HCT116 (cell line): Measurements from ENCODE around the gene GPI.

ENCODE experiments used
- CEBPB ChIP-seq: IDR thresholded peaks from 2 replicates; pipeline ENCODE4 v1.6.1; 2012; ENCODE audit warnings: low read depth
- EGR1 ChIP-seq: IDR thresholded peaks from 2 replicates; pipeline ENCODE4 v1.6.1; 2012; ENCODE audit warnings: low read depth
- EZH2 ChIP-seq: fragments of 200-600 bp; sonication (generic); IDR thresholded peaks from 2 replicates; pipeline ENCODE4 v1.6.1; 2017; ENCODE audit warnings: antibody characterized with exemption, mixed run types
- POLR2A ChIP-seq: IDR thresholded peaks from 2 replicates; pipeline ENCODE4 v1.7.0; 2011; ENCODE audit warnings: borderline replicate concordance; ENCODE audit not compliant: insufficient read depth, insufficient read length; ENCODE audit errors: extremely low read depth
- POLR2AphosphoS5 ChIP-seq: IDR thresholded peaks from 2 replicates; pipeline ENCODE4 v1.6.1; 2011; ENCODE audit warnings: mild to moderate bottlenecking, low read depth, low read length, moderate library complexity
- SIN3A ChIP-seq: IDR thresholded peaks from 2 replicates; pipeline ENCODE4 v1.6.1; 2012; ENCODE audit warnings: low read depth
- SRF ChIP-seq: IDR thresholded peaks from 2 replicates; pipeline ENCODE4 v1.6.1; 2012; ENCODE audit warnings: low read depth
- YY1 ChIP-seq: IDR thresholded peaks from 2 replicates; pipeline ENCODE4 v1.6.1; 2011; ENCODE audit warnings: low read length, low read depth, moderate library complexity, mild to moderate bottlenecking; ENCODE audit not compliant: insufficient replicate concordance; ENCODE audit errors: extremely low read depth
- TF ChIP-seq, protein P1 (sequence below), 3 experiments: fragments of 200-600 bp in 1 of 3; sonication (generic) in 1 of 3; IDR thresholded peaks in 2 of 3; conservative IDR thresholded peaks in 1 of 3; 2 replicates each; pipeline ENCODE4 v1.5.1; 2012 to 2017; ENCODE audit warnings: low read depth in 2 of 3, low read length in 2 of 3, antibody characterized with exemption in 1 of 3, borderline replicate concordance in 1 of 3, control low read depth in 1 of 3, mild to moderate bottlenecking in 1 of 3, mixed read lengths in 1 of 3, mixed run types in 1 of 3, moderate library complexity in 1 of 3; ENCODE audit not compliant: insufficient read depth in 1 of 3

DNA sequence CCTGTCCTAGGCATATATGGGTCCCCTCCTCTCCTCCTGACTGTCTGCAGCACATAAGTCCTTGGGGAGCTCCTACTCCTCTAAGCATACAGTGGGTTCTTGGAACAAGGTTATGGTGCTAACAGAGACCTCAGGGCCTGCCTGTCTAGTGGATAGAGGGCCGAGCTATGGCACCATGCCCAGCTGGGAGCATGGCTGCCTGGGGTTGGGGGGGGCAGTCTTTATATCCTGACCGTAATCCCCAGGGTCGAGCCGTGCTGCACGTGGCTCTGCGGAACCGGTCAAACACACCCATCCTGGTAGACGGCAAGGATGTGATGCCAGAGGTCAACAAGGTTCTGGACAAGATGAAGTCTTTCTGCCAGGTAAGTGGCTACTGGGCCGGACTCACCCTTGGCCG is 3.3 kb downstream of the GPI start:
- TF ChIP-seq POLR2A (no peak), POLR2AphosphoS5 (no peak), EGR1 (no peak), EZH2 (no peak), YY1 (no peak), SIN3A (no peak), SRF (no peak), CEBPB (no peak)
- TF ChIP-seq, protein P1, sequence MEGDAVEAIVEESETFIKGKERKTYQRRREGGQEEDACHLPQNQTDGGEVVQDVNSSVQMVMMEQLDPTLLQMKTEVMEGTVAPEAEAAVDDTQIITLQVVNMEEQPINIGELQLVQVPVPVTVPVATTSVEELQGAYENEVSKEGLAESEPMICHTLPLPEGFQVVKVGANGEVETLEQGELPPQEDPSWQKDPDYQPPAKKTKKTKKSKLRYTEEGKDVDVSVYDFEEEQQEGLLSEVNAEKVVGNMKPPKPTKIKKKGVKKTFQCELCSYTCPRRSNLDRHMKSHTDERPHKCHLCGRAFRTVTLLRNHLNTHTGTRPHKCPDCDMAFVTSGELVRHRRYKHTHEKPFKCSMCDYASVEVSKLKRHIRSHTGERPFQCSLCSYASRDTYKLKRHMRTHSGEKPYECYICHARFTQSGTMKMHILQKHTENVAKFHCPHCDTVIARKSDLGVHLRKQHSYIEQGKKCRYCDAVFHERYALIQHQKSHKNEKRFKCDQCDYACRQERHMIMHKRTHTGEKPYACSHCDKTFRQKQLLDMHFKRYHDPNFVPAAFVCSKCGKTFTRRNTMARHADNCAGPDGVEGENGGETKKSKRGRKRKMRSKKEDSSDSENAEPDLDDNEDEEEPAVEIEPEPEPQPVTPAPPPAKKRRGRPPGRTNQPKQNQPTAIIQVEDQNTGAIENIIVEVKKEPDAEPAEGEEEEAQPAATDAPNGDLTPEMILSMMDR (IDR thresholded peaks at IDR 0.05 in 2 of 3, conservative IDR thresholded peaks at IDR 0.05 in 1 of 3; ENCODE audit: borderline replicate concordance in 1 of 3, insufficient read depth in 1 of 3, low read depth in 2 of 3, low read length in 2 of 3) = no peak
